H9 (cell line): ENCODE data around the gene SNX18. TPM values are rescaled to one million over a fixed set of nuclear protein-coding genes. Genes with fewer than 3 reads are reported as not detected.

Source experiments
- DNase-seq: peaks from one replicate; pipeline ENCODE4 v3.0.0-alpha.2; 2017
- H2AFZ ChIP-seq: one replicate; pipeline ENCODE4 v1.6.1; 2013; ENCODE audit warnings: mild to moderate bottlenecking, low read length, control low read depth, moderate library complexity
- H2AK5ac ChIP-seq: 2 replicates; pipeline ENCODE4 v1.6.1; 2013; ENCODE audit warnings: low read length, control low read depth, mixed read lengths; ENCODE audit not compliant: insufficient read length
- H2BK120ac ChIP-seq: one replicate; pipeline ENCODE4 v1.6.1; 2013; ENCODE audit warnings: low read depth, mild to moderate bottlenecking, low read length, control low read depth, inconsistent platforms; ENCODE audit not compliant: poor library complexity, severe bottlenecking
- H2BK12ac ChIP-seq: 2 replicates; pipeline ENCODE4 v1.6.1; 2013; ENCODE audit warnings: low read length, control low read depth, mixed read lengths, low read depth; ENCODE audit not compliant: insufficient read length
- H2BK15ac ChIP-seq: 2 replicates; pipeline ENCODE4 v1.6.1; 2013; ENCODE audit warnings: low read depth, low read length, control low read depth
- H2BK20ac ChIP-seq: one replicate; pipeline ENCODE4 v1.6.1; 2013; ENCODE audit warnings: low read depth, mild to moderate bottlenecking, low read length, control low read depth, inconsistent platforms; ENCODE audit not compliant: poor library complexity, severe bottlenecking
- H2BK5ac ChIP-seq: 2 replicates; pipeline ENCODE4 v1.6.1; 2013; ENCODE audit warnings: low read length, control low read depth, mixed read lengths; ENCODE audit not compliant: insufficient read length
- H3K14ac ChIP-seq: 2 replicates; pipeline ENCODE4 v1.6.1; 2013; ENCODE audit warnings: low read length, control low read depth; ENCODE audit not compliant: insufficient read depth
- H3K18ac ChIP-seq: 2 replicates; pipeline ENCODE4 v1.6.1; 2013; ENCODE audit warnings: low read depth, mild to moderate bottlenecking, mixed read lengths, low read length, control low read depth; ENCODE audit not compliant: insufficient read length
- H3K23ac ChIP-seq: 2 replicates; pipeline ENCODE4 v1.6.1; 2013; ENCODE audit warnings: low read length, control low read depth, mixed read lengths, low read depth; ENCODE audit not compliant: insufficient read length
- H3K23me2 ChIP-seq: 2 replicates; pipeline ENCODE4 v1.6.1; 2013; ENCODE audit warnings: low read depth, mild to moderate bottlenecking, mixed read lengths, low read length, control low read depth; ENCODE audit not compliant: insufficient read length, poor library complexity, severe bottlenecking
- H3K27ac ChIP-seq: 2 replicates; pipeline ENCODE4 v1.5.1; 2013; ENCODE audit warnings: low read length, control low read depth, mixed read lengths, low read depth; ENCODE audit not compliant: insufficient read length
- H3K27me3 ChIP-seq: 2 replicates; pipeline ENCODE4 v1.6.1; 2013; ENCODE audit warnings: low read length, control low read depth, inconsistent platforms; ENCODE audit not compliant: insufficient read depth
- H3K4ac ChIP-seq: 2 replicates; pipeline ENCODE4 v1.6.1; 2013; ENCODE audit warnings: low read depth, mild to moderate bottlenecking, control low read depth, inconsistent platforms, low read length, moderate library complexity
- H3K4me1 ChIP-seq: 2 replicates; pipeline ENCODE4 v1.6.1; 2013; ENCODE audit warnings: low read length, control low read depth, inconsistent platforms; ENCODE audit not compliant: insufficient read depth
- H3K4me2 ChIP-seq: 2 replicates; pipeline ENCODE4 v1.6.1; 2013; ENCODE audit warnings: low read length, control low read depth, mixed read lengths; ENCODE audit not compliant: insufficient read length, insufficient read depth
- H3K56ac ChIP-seq: 2 replicates; pipeline ENCODE4 v1.6.1; 2013; ENCODE audit warnings: low read depth, mild to moderate bottlenecking, mixed read lengths, low read length, control low read depth; ENCODE audit not compliant: insufficient read length
- H3K79me1 ChIP-seq: 2 replicates; pipeline ENCODE4 v1.6.1; 2013; ENCODE audit warnings: low read depth, mild to moderate bottlenecking, moderate library complexity, low read length, control low read depth, inconsistent platforms; ENCODE audit not compliant: insufficient read depth, poor library complexity, severe bottlenecking
- H3K79me2 ChIP-seq: 2 replicates; pipeline ENCODE4 v1.6.1; 2013; ENCODE audit warnings: low read length, control low read depth, inconsistent platforms; ENCODE audit not compliant: insufficient read depth
- H3K9ac ChIP-seq: 2 replicates; pipeline ENCODE4 v1.6.1; 2013; ENCODE audit warnings: low read length, control low read depth, mixed read lengths; ENCODE audit not compliant: insufficient read length; ENCODE audit errors: extremely low read depth
- H3K9me3 ChIP-seq: one replicate; pipeline ENCODE4 v1.6.1; 2013; ENCODE audit warnings: low read depth, low read length, inconsistent platforms; ENCODE audit not compliant: control insufficient read depth
- H3T11ph ChIP-seq: one replicate; pipeline ENCODE4 v1.6.1; 2013; ENCODE audit warnings: mild to moderate bottlenecking, low read length, control low read depth, inconsistent platforms
- H4K20me1 ChIP-seq: one replicate; pipeline ENCODE4 v1.6.1; 2013; ENCODE audit not compliant: control insufficient read depth, insufficient read length, insufficient read depth
- H4K5ac ChIP-seq: 2 replicates; pipeline ENCODE4 v1.6.1; 2013; ENCODE audit warnings: low read depth, mild to moderate bottlenecking, mixed read lengths, low read length, control low read depth; ENCODE audit not compliant: insufficient read length
- H4K8ac ChIP-seq: replicated peaks from 2 replicates; pipeline ENCODE4 v1.6.1; 2013; ENCODE audit warnings: low read length, control low read depth, mixed read lengths, low read depth; ENCODE audit not compliant: insufficient read length
- H4K91ac ChIP-seq: 2 replicates; pipeline ENCODE4 v1.6.1; 2013; ENCODE audit warnings: low read depth, mild to moderate bottlenecking, moderate library complexity, mixed read lengths, low read length, control low read depth; ENCODE audit not compliant: insufficient read length
- H3K27ac Mint-ChIP-seq, 3 experiments: 2 replicates in 2 of 3; 3 replicates in 1 of 3; pipeline ENCODE4 v1.8.0; 2020 to 2021; ENCODE audit warnings: mixed read lengths in 3 of 3, mild to moderate bottlenecking in 1 of 3, moderate library complexity in 1 of 3
- H3K27me3 Mint-ChIP-seq: 2 replicates; pipeline ENCODE4 v1.8.0; 2021; ENCODE audit warnings: low read depth, mild to moderate bottlenecking, moderate library complexity, mixed read lengths
- H3K36me3 Mint-ChIP-seq, 3 experiments: 2 replicates in 2 of 3; 3 replicates in 1 of 3; pipeline ENCODE4 v1.8.0; 2020 to 2021; ENCODE audit warnings: low read depth in 3 of 3, mixed read lengths in 3 of 3; ENCODE audit not compliant: insufficient read depth in 1 of 3
- H3K4me1 Mint-ChIP-seq, 2 experiments: 2 replicates each; pipeline ENCODE4 v1.8.0; 2020; ENCODE audit warnings: mixed read lengths in 2 of 2
- H3K4me3 Mint-ChIP-seq, 2 experiments: 2 replicates in 1 of 2; 3 replicates in 1 of 2; pipeline ENCODE4 v1.8.0; 2020 to 2021; ENCODE audit warnings: mild to moderate bottlenecking in 2 of 2, mixed read lengths in 2 of 2, moderate library complexity in 1 of 2
- H3K9me3 Mint-ChIP-seq, 2 experiments: 2 replicates in 1 of 2; 3 replicates in 1 of 2; pipeline ENCODE4 v1.8.0; 2020; ENCODE audit warnings: mild to moderate bottlenecking in 2 of 2, mixed read lengths in 2 of 2, moderate library complexity in 1 of 2
- CTCF ChIP-seq: fragments of 200-600 bp; sonication (generic); conservative IDR thresholded peaks from 3 replicates; pipeline ENCODE4 v1.8.0; 2021; ENCODE audit warnings: antibody characterized with exemption, mild to moderate bottlenecking
- WGBS: extraction: QIAGEN DNeasy Blood & Tissue Kit; methylation state at CpG from one replicate; pipeline ENCODE4 v1.1.7; 2013; ENCODE audit warnings: missing lambda C conversion rate, low lambda C conversion rate, mixed read lengths; ENCODE audit not compliant: insufficient read length; ENCODE audit errors: extremely low coverage; 5-methylcytosine and 5-hydroxymethylcytosine counted together
- total RNA-seq: library from RNA; stranded (reverse); gene quantifications from 2 replicates; pipeline ENCODE4 v1.2.1, GENCODE V29; 2021

SNX18 gene
- total RNA-seq, 1 experiment from 2014 or later = 17.2 TPM

- H3K4ac ChIP-seq = no peak overlapping the region
- H3K79me1 ChIP-seq = no peaks in the 10 kb centered on the region
- TF ChIP-seq CTCF = no peak
- H3K14ac ChIP-seq = no peak overlapping the region
- Mint-ChIP-seq H3K4me1 (peaks cover 46 to 50% of the 10 kb centered on the region in 2 experiments), H3K9me3 (no peaks in the 10 kb centered on the region), H3K27ac (no peak overlapping the region), H3K36me3 (peaks cover 5 to 14% (median 13%) of the 10 kb centered on the region in 3 experiments; a peak in 5 of 7 replicates), H3K4me3 (peak overlapping the region; percentile 52 to 77), H3K27me3 (peaks cover 26% of the 10 kb centered on the region)
- DNase-seq = no peak
- H3K27ac ChIP-seq = no peak overlapping the region
- no peak overlapping the region for H2BK5ac ChIP-seq
- H4K20me1 ChIP-seq = no peaks in the 10 kb centered on the region
- no peak overlapping the region for H2BK15ac ChIP-seq
- H3K9me3 ChIP-seq = no peaks in the 10 kb centered on the region
- H3T11ph ChIP-seq = no peak overlapping the region
- peaks cover 9% of the 10 kb centered on the region; the same call in 1 of the 2 replicates for H3K79me2 ChIP-seq
- H2AFZ ChIP-seq = no peak overlapping the region
- H2BK12ac ChIP-seq = no peak overlapping the region
- no CpG with 5 or more reads among the region's 10 CpGs for WGBS
- H3K23ac ChIP-seq = no peak overlapping the region
- H4K8ac ChIP-seq = no peak overlapping the region
- H3K18ac ChIP-seq = no peak overlapping the region
- no peak overlapping the region for H2AK5ac ChIP-seq
- H4K91ac ChIP-seq = no peak overlapping the region
- H3K27me3 ChIP-seq = peaks cover 3% of the 10 kb centered on the region; the same call in 1 of the 2 replicates
- peaks cover 7% of the 10 kb centered on the region for H3K23me2 ChIP-seq
- 0 out of 2 replicates have a peak, but pooled peaks cover 2% of the 10 kb centered on the region for H3K4me1 ChIP-seq
- no peak overlapping the region for H3K9ac ChIP-seq
- no peak overlapping the region for H2BK120ac ChIP-seq
- H3K56ac ChIP-seq = no peak overlapping the region
- H3K4me2 ChIP-seq = peak overlapping the region; percentile 68
- H2BK20ac ChIP-seq = no peak overlapping the region
- H4K5ac ChIP-seq = no peak overlapping the region
Observed at GRCh38 chr5:54519509-54519876, 1.9 kb downstream of the SNX18 start.
